ENCODE results near the gene AP1G2.

DNA sequence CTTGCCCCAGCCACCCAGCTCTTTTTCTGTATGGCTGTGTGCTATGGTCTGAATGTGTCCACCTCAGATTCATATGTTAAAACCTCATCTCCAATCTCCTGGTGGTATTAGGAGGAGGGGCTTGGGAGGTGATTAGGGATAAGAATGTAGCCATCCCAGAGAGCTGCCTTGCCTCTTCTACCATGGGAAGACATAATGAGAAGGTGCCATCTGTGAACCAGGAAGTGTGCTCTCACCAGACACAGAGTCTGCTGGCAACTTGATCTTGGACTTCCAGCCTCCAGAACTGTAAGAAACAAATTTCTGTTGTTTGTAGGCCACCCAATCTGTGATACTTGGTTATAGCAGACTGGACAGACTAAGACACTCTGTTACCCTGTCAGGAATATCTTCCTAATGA is 33.8 kb upstream of the AP1G2 start:
- no peak for TF ChIP-seq YY1 (IDR thresholded peaks at IDR 0.05; ENCODE audit: low read depth)
- TF ChIP-seq, protein P1, sequence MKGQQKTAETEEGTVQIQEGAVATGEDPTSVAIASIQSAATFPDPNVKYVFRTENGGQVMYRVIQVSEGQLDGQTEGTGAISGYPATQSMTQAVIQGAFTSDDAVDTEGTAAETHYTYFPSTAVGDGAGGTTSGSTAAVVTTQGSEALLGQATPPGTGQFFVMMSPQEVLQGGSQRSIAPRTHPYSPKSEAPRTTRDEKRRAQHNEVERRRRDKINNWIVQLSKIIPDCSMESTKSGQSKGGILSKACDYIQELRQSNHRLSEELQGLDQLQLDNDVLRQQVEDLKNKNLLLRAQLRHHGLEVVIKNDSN (IDR thresholded peaks at IDR 0.05): no peak
- no peak for TF ChIP-seq RAD21 (IDR thresholded peaks at IDR 0.05; ENCODE audit: low read depth)
- no peak for TF ChIP-seq CEBPB (IDR thresholded peaks at IDR 0.05)
- TF ChIP-seq ZBTB7A (IDR thresholded peaks at IDR 0.05; ENCODE audit: low read depth): no peak
- TF ChIP-seq, protein P2, sequence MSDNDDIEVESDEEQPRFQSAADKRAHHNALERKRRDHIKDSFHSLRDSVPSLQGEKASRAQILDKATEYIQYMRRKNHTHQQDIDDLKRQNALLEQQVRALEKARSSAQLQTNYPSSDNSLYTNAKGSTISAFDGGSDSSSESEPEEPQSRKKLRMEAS (IDR thresholded peaks at IDR 0.05): no peak
- TF ChIP-seq FOXM1 (IDR thresholded peaks at IDR 0.05; ENCODE audit: borderline replicate concordance, low read depth): no peak
- no peak for TF ChIP-seq TCF12 (IDR thresholded peaks at IDR 0.05; ENCODE audit: low read depth)

Measured in Ishikawa (cell line).